Stomach (tissue), 9 donors: ENCODE data around the gene TMCC1. TPM values are rescaled to one million over a fixed set of nuclear protein-coding genes. Genes with fewer than 3 reads are reported as not detected.

Experiments
- DNase-seq, 2 donors: peaks; one replicate each; pipeline versions ENCODE4 v3.0.0 to v3.0.0-alpha.2; 2013 to 2019
- H3K27ac ChIP-seq, 5 donors: fragments of 200-600 bp in 4 of 5; sonication (generic) in 4 of 5; one replicate each; pipeline ENCODE4 v1.5.1; 2013 to 2019; ENCODE audit warnings: mild to moderate bottlenecking in 1 of 5, moderate library complexity in 1 of 5
- H3K27me3 ChIP-seq, 3 donors: fragments of 200-600 bp; sonication (generic); one replicate each; pipeline ENCODE4 v1.5.1; 2017 to 2019; ENCODE audit warnings: mixed run types in 1 of 3
- H3K36me3 ChIP-seq, 4 donors: fragments of 200-600 bp; sonication (generic); 1 replicate in 3 of 4; 2 replicates in 1 of 4; pipeline ENCODE4 v1.5.1; 2016 to 2019
- H3K4me1 ChIP-seq, 4 donors: fragments of 200-600 bp; sonication (generic); one replicate each; pipeline ENCODE4 v1.5.1; 2016 to 2019
- H3K4me3 ChIP-seq, 4 donors: fragments of 200-600 bp; sonication (generic) in 3 of 4; one replicate each; pipeline ENCODE4 v1.5.1; 2016 to 2019; ENCODE audit warnings: mild to moderate bottlenecking in 1 of 4
- H3K9me3 ChIP-seq, 4 donors: fragments of 200-600 bp; sonication (generic); one replicate each; pipeline ENCODE4 v1.5.1; 2016 to 2019
- EP300 ChIP-seq: sonication (generic); formaldehyde crosslinking; IDR thresholded peaks from one replicate; pipeline ENCODE4 v1.6.1; 2017; ENCODE audit warnings: antibody characterized with exemption
- POLR2A ChIP-seq, 4 donors: fragments of 450-650 bp; IDR thresholded peaks; one replicate each; pipeline ENCODE4 v1.6.1; 2016; ENCODE audit warnings: antibody characterized with exemption in 4 of 4, control low read depth in 2 of 4, mild to moderate bottlenecking in 1 of 4, moderate library complexity in 1 of 4
- POLR2AphosphoS5 ChIP-seq, 3 donors: sonication (generic); formaldehyde crosslinking; IDR thresholded peaks; one replicate each; pipeline ENCODE4 v1.6.1; 2016; ENCODE audit warnings: antibody characterized with exemption in 3 of 3
- WGBS, 5 donors: extraction: QIAGEN DNeasy Blood & Tissue Kit in 3 of 5; methylation state at CpG; one replicate each; pipeline versions ENCODE4 v1.1.5 to v1.1.7; 2013 to 2018; 5-methylcytosine and 5-hydroxymethylcytosine counted together
- intact Hi-C: fragments of 100-400 bp; cut with DNase I; formaldehyde crosslinking; loops from one replicate; pipeline ENCODE4 v1.15.1; 2023; ENCODE audit warnings: low total_unique reads
- polyA plus RNA-seq, 3 donors: library from polyadenylated mRNA; stranded (reverse); fragments of 200-250 nt; gene quantifications; one replicate each; pipeline ENCODE4 v1.2.3, GENCODE V29; 2013
- total RNA-seq, 5 donors: library from RNA; depleted of rRNA; stranded (reverse); fragments of >200 nt; gene quantifications; one replicate each; pipeline versions ENCODE4 v1.1.0 to v1.2.3, GENCODE V29; 2014 to 2016
- TF ChIP-seq, protein P1 (sequence below), 7 experiments: fragments of 450-650 bp in 4 of 7; fragments of 200-600 bp in 3 of 7; sonication (generic) in 3 of 7; IDR thresholded peaks; one replicate each; pipeline ENCODE4 v1.5.1; 2016 to 2019; ENCODE audit warnings: antibody characterized with exemption in 7 of 7, control low read depth in 2 of 7, mild to moderate bottlenecking in 1 of 7
- donor health status: healthy with polysubstance abuse.
- donor health status: Bipolar disorder and iron deficiency.
- donor health status: healthy.

The TMCC1 gene
- total and polyA plus RNA-seq, 8 donors, result 5.0 to 26.6 (median 9.3) TPM

- no peak for DNase-seq
- no peak for TF ChIP-seq POLR2AphosphoS5 (IDR thresholded peaks at IDR 0.05)
- TF ChIP-seq POLR2A (IDR thresholded peaks at IDR 0.05), result no peak
- no peak for TF ChIP-seq EP300
- TF ChIP-seq, protein P1, sequence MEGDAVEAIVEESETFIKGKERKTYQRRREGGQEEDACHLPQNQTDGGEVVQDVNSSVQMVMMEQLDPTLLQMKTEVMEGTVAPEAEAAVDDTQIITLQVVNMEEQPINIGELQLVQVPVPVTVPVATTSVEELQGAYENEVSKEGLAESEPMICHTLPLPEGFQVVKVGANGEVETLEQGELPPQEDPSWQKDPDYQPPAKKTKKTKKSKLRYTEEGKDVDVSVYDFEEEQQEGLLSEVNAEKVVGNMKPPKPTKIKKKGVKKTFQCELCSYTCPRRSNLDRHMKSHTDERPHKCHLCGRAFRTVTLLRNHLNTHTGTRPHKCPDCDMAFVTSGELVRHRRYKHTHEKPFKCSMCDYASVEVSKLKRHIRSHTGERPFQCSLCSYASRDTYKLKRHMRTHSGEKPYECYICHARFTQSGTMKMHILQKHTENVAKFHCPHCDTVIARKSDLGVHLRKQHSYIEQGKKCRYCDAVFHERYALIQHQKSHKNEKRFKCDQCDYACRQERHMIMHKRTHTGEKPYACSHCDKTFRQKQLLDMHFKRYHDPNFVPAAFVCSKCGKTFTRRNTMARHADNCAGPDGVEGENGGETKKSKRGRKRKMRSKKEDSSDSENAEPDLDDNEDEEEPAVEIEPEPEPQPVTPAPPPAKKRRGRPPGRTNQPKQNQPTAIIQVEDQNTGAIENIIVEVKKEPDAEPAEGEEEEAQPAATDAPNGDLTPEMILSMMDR (IDR thresholded peaks at IDR 0.05), result no peak
- Histone ChIP-seq H3K36me3 (peaks cover 0 to 5% (median 0%) of the 10 kb centered on the region in 4 donors), H3K4me3 (no peak overlapping the region), H3K27ac (no peak overlapping the region), H3K9me3 (no peaks in the 10 kb centered on the region), H3K4me1 (peaks cover 0 to 12% (median 5%) of the 10 kb centered on the region in 4 donors), H3K27me3 (no peaks in the 10 kb centered on the region)
- 65 to 92% (median 86%) methylated on average over 2 of the region's 2 CpGs for WGBS, 5 donors
- intact Hi-C loops, result no loop called here
Observed at GRCh38 chr3:129778871-129779270, 114.6 kb downstream of the TMCC1 start.

GRCh38 chr3:129777806-129778205 lies 115.7 kb downstream of the TMCC1 start:
- 36 to 63% (median 44%) methylated on average over 4 of the region's 4 CpGs for WGBS, 5 donors
- Histone ChIP-seq H3K36me3 (peaks cover 0 to 5% (median 0%) of the 10 kb centered on the region in 4 donors), H3K27ac (no peak overlapping the region), H3K4me1 (peaks cover 0 to 12% (median 5%) of the 10 kb centered on the region in 4 donors), H3K4me3 (no peak overlapping the region), H3K27me3 (no peaks in the 10 kb centered on the region), H3K9me3 (no peaks in the 10 kb centered on the region)
- intact Hi-C loops, result no loop called here
- TF ChIP-seq, protein P1 (IDR thresholded peaks at IDR 0.05), result no peak
- TF ChIP-seq POLR2AphosphoS5 (IDR thresholded peaks at IDR 0.05), result no peak
- no peak for TF ChIP-seq POLR2A (IDR thresholded peaks at IDR 0.05)
- DNase-seq, result no peak

DNA sequence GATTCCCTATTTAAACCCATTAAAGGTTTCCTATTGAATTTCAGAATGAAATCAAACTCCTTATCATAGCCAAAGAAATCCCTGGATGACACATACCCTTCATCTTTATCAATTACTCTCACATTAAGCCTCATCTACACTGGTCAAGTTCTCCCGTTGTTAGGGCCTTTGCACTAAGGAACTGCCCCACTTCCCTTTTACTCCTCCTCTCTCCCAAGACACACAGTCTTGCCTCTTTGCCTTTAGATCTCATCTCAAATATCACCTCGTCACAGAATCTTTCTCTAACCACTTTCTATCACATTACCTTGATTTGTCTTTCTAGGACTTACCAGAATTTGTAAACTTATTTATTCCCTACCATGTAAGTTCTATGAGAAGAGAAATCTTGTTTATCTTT lies 117.6 kb downstream of the TMCC1 start:
- H3K4me3 ChIP-seq, result no peak overlapping the region
- 74 to 90% (median 79%) methylated on average over 2 of the region's 2 CpGs for WGBS, 5 donors
- intact Hi-C loops, result no loop called here
- no peaks in the 10 kb centered on the region for H3K27me3 ChIP-seq
- peaks cover 0 to 12% (median 5%) of the 10 kb centered on the region in 4 donors for H3K4me1 ChIP-seq
- no peaks in the 10 kb centered on the region for H3K9me3 ChIP-seq
- TF ChIP-seq EP300, result no peak
- TF ChIP-seq, protein P1 (IDR thresholded peaks at IDR 0.05), result no peak
- TF ChIP-seq POLR2AphosphoS5 (IDR thresholded peaks at IDR 0.05), result no peak
- no peak for TF ChIP-seq POLR2A (IDR thresholded peaks at IDR 0.05)
- no peak overlapping the region for H3K27ac ChIP-seq
- DNase-seq, result no peak
- H3K36me3 ChIP-seq, result peaks cover 0 to 5% (median 0%) of the 10 kb centered on the region in 4 donors

- intact Hi-C loops, result no loop called here
- no peak for DNase-seq
- no peak for TF ChIP-seq POLR2AphosphoS5 (IDR thresholded peaks at IDR 0.05)
- TF ChIP-seq POLR2A (IDR thresholded peaks at IDR 0.05), result no peak
- TF ChIP-seq EP300, result no peak
- TF ChIP-seq, protein P1 (IDR thresholded peaks at IDR 0.05), result no peak
- Histone ChIP-seq H3K36me3 (peaks cover 0 to 5% (median 2%) of the 10 kb centered on the region in 4 donors), H3K4me3 (no peak overlapping the region), H3K27ac (no peak overlapping the region), H3K9me3 (no peaks in the 10 kb centered on the region), H3K4me1 (peaks cover 0 to 14% (median 5%) of the 10 kb centered on the region in 4 donors), H3K27me3 (no peaks in the 10 kb centered on the region)
Observed at GRCh38 chr3:129773691-129774663, 119.5 kb downstream of the TMCC1 start.
